MM.1S (cell line): ENCODE data around the gene OSBPL2.

Source experiments
- DNase-seq: peaks from one replicate; pipeline ENCODE4 v3.0.0-alpha.2; 2015
- H2AFZ ChIP-seq: fragments of 300-600 bp; sonication (generic); 2 replicates; pipeline ENCODE4 v1.6.0; 2016; ENCODE audit warnings: antibody characterized with exemption, low read length
- H3F3A ChIP-seq: fragments of 300-600 bp; sonication (generic); 2 replicates; pipeline ENCODE4 v1.6.1; 2016; ENCODE audit warnings: mild to moderate bottlenecking, antibody characterized with exemption, low read length, moderate library complexity, mixed read lengths; ENCODE audit not compliant: insufficient read depth
- H3K27ac ChIP-seq: fragments of 300-600 bp; sonication (generic); 2 replicates; pipeline ENCODE4 v1.5.1; 2016; ENCODE audit warnings: mild to moderate bottlenecking, low read length
- H3K27me3 ChIP-seq: fragments of 300-600 bp; sonication (generic); replicated peaks from 2 replicates; pipeline ENCODE4 v1.6.0; 2016; ENCODE audit warnings: low read length; ENCODE audit not compliant: insufficient read depth
- H3K36me3 ChIP-seq: fragments of 300-600 bp; sonication (generic); replicated peaks from 2 replicates; pipeline ENCODE4 v1.6.1; 2016; ENCODE audit warnings: mild to moderate bottlenecking, low read length, mixed read lengths; ENCODE audit not compliant: insufficient read depth
- H3K4me1 ChIP-seq: fragments of 300-600 bp; sonication (generic); 2 replicates; pipeline ENCODE4 v1.6.1; 2016; ENCODE audit warnings: low read length, mixed read lengths
- H3K4me2 ChIP-seq: fragments of 300-600 bp; sonication (generic); 2 replicates; pipeline ENCODE4 v1.6.0; 2016; ENCODE audit warnings: low read depth, low read length
- H3K4me3 ChIP-seq: fragments of 300-600 bp; sonication (generic); 2 replicates; pipeline ENCODE4 v1.5.1; 2016; ENCODE audit warnings: low read length, mixed read lengths
- H3K79me2 ChIP-seq: fragments of 300-600 bp; sonication (generic); 2 replicates; pipeline ENCODE4 v1.6.1; 2016; ENCODE audit warnings: mixed run types, low read length, mixed read lengths
- H3K9ac ChIP-seq: fragments of 300-600 bp; sonication (generic); 2 replicates; pipeline ENCODE4 v1.6.1; 2016; ENCODE audit warnings: low read length, mixed read lengths
- H3K9me2 ChIP-seq: fragments of 300-600 bp; sonication (generic); replicated peaks from 2 replicates; pipeline ENCODE4 v1.6.1; 2016; ENCODE audit warnings: mild to moderate bottlenecking, low read length, mixed read lengths; ENCODE audit not compliant: insufficient read depth
- H3K9me3 ChIP-seq: fragments of 300-600 bp; sonication (generic); replicated peaks from 2 replicates; pipeline ENCODE4 v1.6.1; 2016; ENCODE audit warnings: mild to moderate bottlenecking, low read length, mixed read lengths; ENCODE audit not compliant: insufficient read depth
- H4K20me1 ChIP-seq: fragments of 300-600 bp; sonication (generic); 2 replicates; pipeline ENCODE4 v1.6.1; 2016; ENCODE audit warnings: mild to moderate bottlenecking, low read length, moderate library complexity, mixed read lengths; ENCODE audit not compliant: insufficient read depth
- EZH2 ChIP-seq: fragments of 300-600 bp; sonication (generic); optimal IDR thresholded peaks from 2 replicates; pipeline ENCODE3; 2017; ENCODE audit warnings: low read depth, mild to moderate bottlenecking, antibody characterized with exemption, low read length, mixed read lengths
- EZH2phosphoT487 ChIP-seq: fragments of 300-600 bp; sonication (generic); IDR thresholded peaks from 2 replicates; pipeline ENCODE4 v1.6.1; 2018; ENCODE audit warnings: antibody characterized with exemption, low read length
- TF ChIP-seq, protein P1 (sequence below): fragments of 300-600 bp; sonication (generic); IDR thresholded peaks from 2 replicates; pipeline ENCODE4 v1.5.1; 2016; ENCODE audit warnings: antibody characterized with exemption, low read length, mixed read lengths

OSBPL2 gene

DNA sequence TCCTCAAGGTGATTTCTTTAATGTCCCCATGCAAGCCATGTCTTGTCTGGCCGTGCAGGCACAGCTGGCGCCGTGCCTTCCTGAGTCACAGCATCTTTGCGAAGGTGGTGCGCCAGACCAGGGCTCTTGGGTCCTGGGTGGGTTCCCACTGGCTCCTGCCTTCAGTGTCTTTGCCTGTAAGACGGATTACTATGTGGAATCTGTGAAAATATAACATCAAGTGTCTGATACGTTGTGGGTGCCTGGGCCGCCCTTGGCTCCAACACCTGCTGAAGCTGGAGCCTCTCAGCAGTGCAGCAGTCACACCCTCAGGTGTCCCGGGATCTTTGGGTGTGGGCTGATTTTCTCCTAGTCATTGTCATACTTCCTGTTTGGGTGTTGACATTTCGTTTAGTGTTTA, 3.2 kb downstream of the OSBPL2 start:
- H3K79me2 ChIP-seq: peaks cover 74% of the 10 kb centered on the region

DNA sequence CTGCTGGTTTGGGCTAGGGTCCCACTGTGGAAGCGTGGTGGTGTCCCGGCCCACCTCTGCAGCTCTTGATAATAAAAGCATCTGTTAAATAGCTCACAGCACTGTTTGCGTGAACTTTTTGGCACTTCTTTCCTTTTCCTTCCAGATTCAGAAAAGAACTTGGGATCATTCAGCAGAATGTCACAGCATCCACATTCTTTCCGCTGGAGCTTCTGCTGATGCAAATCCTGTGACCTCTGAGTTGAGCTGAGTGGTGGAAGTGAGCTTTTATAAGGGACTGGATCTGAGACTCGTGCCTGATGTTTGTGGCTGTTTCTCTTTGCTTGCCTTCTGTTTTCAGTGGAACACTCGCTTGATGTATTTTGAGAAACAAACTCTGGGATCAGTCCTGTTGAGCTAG, 3.9 kb downstream of the OSBPL2 start:
- DNase-seq: no peak
- H3K36me3 ChIP-seq: no peaks in the 10 kb centered on the region
- no peak overlapping the region for H2AFZ ChIP-seq
- H3K27ac ChIP-seq: no peak overlapping the region
- H4K20me1 ChIP-seq: no peaks in the 10 kb centered on the region
- H3K27me3 ChIP-seq: no peaks in the 10 kb centered on the region
- TF ChIP-seq, protein P1, sequence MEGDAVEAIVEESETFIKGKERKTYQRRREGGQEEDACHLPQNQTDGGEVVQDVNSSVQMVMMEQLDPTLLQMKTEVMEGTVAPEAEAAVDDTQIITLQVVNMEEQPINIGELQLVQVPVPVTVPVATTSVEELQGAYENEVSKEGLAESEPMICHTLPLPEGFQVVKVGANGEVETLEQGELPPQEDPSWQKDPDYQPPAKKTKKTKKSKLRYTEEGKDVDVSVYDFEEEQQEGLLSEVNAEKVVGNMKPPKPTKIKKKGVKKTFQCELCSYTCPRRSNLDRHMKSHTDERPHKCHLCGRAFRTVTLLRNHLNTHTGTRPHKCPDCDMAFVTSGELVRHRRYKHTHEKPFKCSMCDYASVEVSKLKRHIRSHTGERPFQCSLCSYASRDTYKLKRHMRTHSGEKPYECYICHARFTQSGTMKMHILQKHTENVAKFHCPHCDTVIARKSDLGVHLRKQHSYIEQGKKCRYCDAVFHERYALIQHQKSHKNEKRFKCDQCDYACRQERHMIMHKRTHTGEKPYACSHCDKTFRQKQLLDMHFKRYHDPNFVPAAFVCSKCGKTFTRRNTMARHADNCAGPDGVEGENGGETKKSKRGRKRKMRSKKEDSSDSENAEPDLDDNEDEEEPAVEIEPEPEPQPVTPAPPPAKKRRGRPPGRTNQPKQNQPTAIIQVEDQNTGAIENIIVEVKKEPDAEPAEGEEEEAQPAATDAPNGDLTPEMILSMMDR: no peak
- TF ChIP-seq EZH2phosphoT487 (no peak), EZH2 (no peak)
- H3K9me2 ChIP-seq: no peaks in the 10 kb centered on the region
- peaks cover 9% of the 10 kb centered on the region; the same call in 1 of the 2 replicates for H3K4me1 ChIP-seq
- peaks cover 81% of the 10 kb centered on the region for H3K79me2 ChIP-seq
- H3K9me3 ChIP-seq: no peaks in the 10 kb centered on the region
- H3K4me3 ChIP-seq: no peak overlapping the region
- no peak overlapping the region for H3K4me2 ChIP-seq
- no peak overlapping the region for H3K9ac ChIP-seq
- no peaks in the 10 kb centered on the region for H3F3A ChIP-seq

More for the DNA sequence above, 3.2 kb downstream of the OSBPL2 start:
- H3K27me3 ChIP-seq: no peaks in the 10 kb centered on the region
- no peak overlapping the region for H2AFZ ChIP-seq
- H4K20me1 ChIP-seq: no peaks in the 10 kb centered on the region
- H3K4me1 ChIP-seq: peaks cover 9% of the 10 kb centered on the region; the same call in 1 of the 2 replicates
- H3K4me2 ChIP-seq: no peak overlapping the region
- H3K4me3 ChIP-seq: no peak overlapping the region
- no peaks in the 10 kb centered on the region for H3K36me3 ChIP-seq
- no peaks in the 10 kb centered on the region for H3K9me2 ChIP-seq
- no peak overlapping the region for H3K9ac ChIP-seq
- no peak for DNase-seq
- H3K27ac ChIP-seq: no peak overlapping the region
- H3F3A ChIP-seq: no peaks in the 10 kb centered on the region
- TF ChIP-seq, protein P1: no peak
- TF ChIP-seq EZH2 (no peak), EZH2phosphoT487 (no peak)
- H3K9me3 ChIP-seq: no peaks in the 10 kb centered on the region

DNA sequence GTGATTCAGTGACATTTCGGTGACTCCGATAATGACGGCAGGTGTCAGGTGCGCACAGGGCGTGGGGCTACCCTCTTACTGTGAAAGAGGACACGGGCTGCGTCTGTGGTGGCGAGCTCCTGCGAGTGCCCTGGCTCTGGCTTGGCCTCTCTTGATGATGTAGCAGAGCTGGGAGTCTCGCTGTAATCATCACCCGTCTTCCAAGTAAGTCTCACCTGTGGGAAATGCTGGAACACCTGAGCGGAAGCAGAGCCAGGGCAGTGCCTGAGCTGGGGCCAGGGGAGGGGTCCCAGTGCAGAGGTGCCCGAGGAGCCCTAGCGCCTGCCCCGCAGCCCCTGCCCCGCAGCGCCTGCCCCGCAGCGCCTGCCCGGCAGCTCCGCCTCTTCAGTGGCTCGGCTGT, 4.8 kb downstream of the OSBPL2 start:
- no peaks in the 10 kb centered on the region for H3K27me3 ChIP-seq
- DNase-seq: no peak
- no peak for TF ChIP-seq EZH2phosphoT487
- H3K9me2 ChIP-seq: no peaks in the 10 kb centered on the region
- H3F3A ChIP-seq: no peaks in the 10 kb centered on the region
- no peak overlapping the region for H3K4me3 ChIP-seq
- H3K27ac ChIP-seq: no peak overlapping the region
- 0 out of 2 replicates have a peak, but pooled peaks cover 4% of the 10 kb centered on the region for H3K4me1 ChIP-seq
- peaks cover 84% of the 10 kb centered on the region for H3K79me2 ChIP-seq
- no peaks in the 10 kb centered on the region for H4K20me1 ChIP-seq
- no peak overlapping the region for H3K4me2 ChIP-seq
- H2AFZ ChIP-seq: no peak overlapping the region
- no peaks in the 10 kb centered on the region for H3K9me3 ChIP-seq
- no peaks in the 10 kb centered on the region for H3K36me3 ChIP-seq
- H3K9ac ChIP-seq: no peak overlapping the region

DNA sequence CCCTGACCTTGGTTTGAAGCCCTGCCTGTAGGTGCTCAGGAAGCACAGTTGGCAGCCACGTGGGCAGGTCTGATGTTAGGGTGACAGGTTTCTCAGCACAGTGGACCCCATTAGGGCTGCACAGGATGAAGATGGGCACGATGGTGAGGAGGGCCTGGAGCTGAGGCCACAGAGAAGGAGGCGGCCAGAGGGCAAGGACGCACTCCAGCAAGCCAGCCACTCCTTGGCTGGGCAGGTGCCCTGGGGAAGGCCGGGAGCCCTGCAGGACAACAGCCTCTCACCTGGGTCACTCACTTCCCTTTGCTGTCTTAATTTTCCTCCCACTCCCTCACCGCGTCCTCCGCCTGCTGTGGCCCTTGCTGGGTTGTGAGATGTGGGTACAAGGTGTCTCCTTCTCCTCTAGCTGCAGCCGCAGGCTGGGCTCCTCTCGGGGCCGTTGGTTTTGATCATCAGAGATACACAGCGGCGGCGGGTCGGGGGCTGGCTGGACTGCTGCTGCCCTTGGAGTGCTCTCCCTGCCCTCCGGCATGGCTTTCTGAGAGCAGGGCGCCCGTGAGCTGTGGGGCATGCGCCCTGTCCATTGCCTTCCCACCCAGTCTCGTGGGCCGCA, 5.7 kb downstream of the OSBPL2 start:
- TF ChIP-seq, protein P1: no peak
- TF ChIP-seq EZH2 (no peak), EZH2phosphoT487 (no peak)
- H3K4me3 ChIP-seq: no peak overlapping the region
- 0 out of 2 replicates have a peak, but pooled peaks cover 4% of the 10 kb centered on the region for H3K4me1 ChIP-seq
- no peaks in the 10 kb centered on the region for H3K27me3 ChIP-seq
- H3K27ac ChIP-seq: no peak overlapping the region
- no peak for DNase-seq
- no peak overlapping the region for H2AFZ ChIP-seq
- H4K20me1 ChIP-seq: no peaks in the 10 kb centered on the region
- H3K79me2 ChIP-seq: peaks cover 84% of the 10 kb centered on the region
- H3K9me3 ChIP-seq: no peaks in the 10 kb centered on the region
- no peaks in the 10 kb centered on the region for H3F3A ChIP-seq
- no peaks in the 10 kb centered on the region for H3K9me2 ChIP-seq
- H3K36me3 ChIP-seq: no peaks in the 10 kb centered on the region
- H3K4me2 ChIP-seq: no peak overlapping the region
- no peak overlapping the region for H3K9ac ChIP-seq
